GM12878 (cell line): ENCODE results near the gene GJB4. TPM values are rescaled to one million over a fixed set of nuclear protein-coding genes. Genes with fewer than 3 reads are reported as not detected.
"Not testable (repeated sequence)": the region's sequence is repeated elsewhere in the genome, so short reads cannot be mapped to it uniquely, and the experiment has no call there.

Experiments used
- ATAC-seq: fragments of 200-7000 bp; cut with Tn5 transposase; 3 replicates; pipeline ENCODE4 v1.9.1; 2020; ENCODE audit warnings: mild to moderate bottlenecking, moderate library complexity
- BruUV-seq: library from RNA; stranded (reverse); fragments of 400-500 nt; replicated peaks from 2 replicates; lab custom pipeline; 2021; lab: Mats Ljungman, UMichigan
- CTCF ChIA-PET: fragments of 300-600 bp; sonication (Branson Sonifier 250); formaldehyde crosslinking; extraction: SDS; loops from one replicate; lab custom pipeline; 2021; ENCODE audit warnings: inconsistent platforms; lab: Yijun Ruan, JAX
- POLR2A ChIA-PET: fragments of 350-600 bp; formaldehyde crosslinking; extraction: SDS; loops from one replicate; lab custom pipeline; 2021; ENCODE audit warnings: inconsistent platforms; lab: Charles Lee
- RAD21 ChIA-PET: fragments of 300-600 bp; sonication (Branson Sonifier 250); formaldehyde crosslinking; loops from one replicate; lab custom pipeline; 2023; ENCODE audit warnings: antibody characterized with exemption; ENCODE audit not compliant: unreplicated experiment; lab: Charles Lee
- SMC1A ChIA-PET: fragments of 300-600 bp; sonication (Branson Sonifier 250); formaldehyde crosslinking; loops from one replicate; lab custom pipeline; 2023; ENCODE audit not compliant: unreplicated experiment, uncharacterized antibody; lab: Charles Lee
- DNase-seq: peaks from one replicate; pipeline ENCODE4 v3.0.0-alpha.2; 2011; ENCODE audit warnings: low read depth, low spot score
- FAIRE-seq: peaks from 3 replicates; lab custom pipeline; 2011; peaks lifted over from hg19 to GRCh38; lab: Jason Lieb, UNC
- H2AFZ ChIP-seq: 2 replicates; pipeline ENCODE4 v1.6.0; 2011; ENCODE audit warnings: low read depth, low read length, control low read depth; ENCODE audit not compliant: control insufficient read depth
- H3K27ac ChIP-seq: 2 replicates; pipeline ENCODE4 v1.5.1; 2011; ENCODE audit warnings: control low read depth; ENCODE audit not compliant: control insufficient read depth, insufficient read depth
- H3K27me3 ChIP-seq, 2 experiments: replicated peaks in 1 of 2; 2 replicates each; pipeline versions ENCODE4 v1.6.0 to v1.6.1; 2011; ENCODE audit warnings: low read length in 1 of 2; ENCODE audit not compliant: control insufficient read depth in 2 of 2, insufficient read depth in 2 of 2
- H3K36me3 ChIP-seq, 2 experiments: 2 replicates each; pipeline ENCODE4 v1.5.1; 2011; ENCODE audit warnings: low read length in 1 of 2; ENCODE audit not compliant: control insufficient read depth in 2 of 2, insufficient read depth in 2 of 2
- H3K4me1 ChIP-seq: 2 replicates; pipeline ENCODE4 v1.6.1; 2011; ENCODE audit warnings: mild to moderate bottlenecking, low read length, moderate library complexity, mixed read lengths; ENCODE audit not compliant: control insufficient read depth, insufficient read depth
- H3K4me2 ChIP-seq: 2 replicates; pipeline ENCODE4 v1.6.0; 2011; ENCODE audit warnings: control low read depth; ENCODE audit not compliant: control insufficient read depth, insufficient read depth
- H3K4me3 ChIP-seq: fragments of 200-600 bp; sonication (generic); 2 replicates; pipeline ENCODE4 v1.5.1; 2016
- H3K79me2 ChIP-seq: 2 replicates; pipeline ENCODE4 v1.6.0; 2011; ENCODE audit warnings: low read length; ENCODE audit not compliant: control insufficient read depth, insufficient read depth
- H3K9ac ChIP-seq: 2 replicates; pipeline ENCODE4 v1.8.0; 2011; ENCODE audit warnings: low read length, control low read depth, mixed read lengths; ENCODE audit not compliant: control insufficient read depth, insufficient read depth
- H3K9me3 ChIP-seq: replicated peaks from 3 replicates; pipeline ENCODE4 v1.5.1; 2011; ENCODE audit warnings: mild to moderate bottlenecking, low read length; ENCODE audit not compliant: control insufficient read depth, insufficient read depth
- H4K20me1 ChIP-seq: 2 replicates; pipeline ENCODE4 v1.6.0; 2011; ENCODE audit not compliant: control insufficient read depth, insufficient read depth
- CEBPZ ChIP-seq: fragments of 150-350 bp; IDR thresholded peaks from 2 replicates; pipeline ENCODE4 v1.6.1; 2016; ENCODE audit warnings: low read depth, low read length
- JUND ChIP-seq: IDR thresholded peaks from 2 replicates; pipeline ENCODE4 v1.6.1; 2012; ENCODE audit warnings: low read depth, mild to moderate bottlenecking, low read length, improper control_type of control experiment, moderate library complexity
- MXI1 ChIP-seq: fragments of 150-350 bp; IDR thresholded peaks from 2 replicates; pipeline ENCODE4 v1.6.1; 2011; ENCODE audit warnings: low read depth, mild to moderate bottlenecking, inconsistent platforms, low read length, improper control_type of control experiment
- NR2F1 ChIP-seq: fragments of 450-650 bp; conservative IDR thresholded peaks from 2 replicates; pipeline ENCODE4 v1.6.1; 2017; ENCODE audit warnings: mild to moderate bottlenecking
- PAX5 ChIP-seq: IDR thresholded peaks from 2 replicates; pipeline ENCODE4 v1.6.1; 2011; ENCODE audit warnings: low read depth, low read length, borderline replicate concordance
- SRF ChIP-seq, 2 experiments: IDR thresholded peaks; 2 replicates each; pipeline ENCODE4 v1.6.1; 2011; ENCODE audit warnings: low read depth in 2 of 2, low read length in 2 of 2, mild to moderate bottlenecking in 1 of 2, moderate library complexity in 1 of 2
- STAT3 ChIP-seq: IDR thresholded peaks from 2 replicates; pipeline ENCODE4 v1.6.1; 2011; ENCODE audit warnings: low read depth, low read length, improper control_type of control experiment
- ZBTB33 ChIP-seq: fragments of 450-650 bp; IDR thresholded peaks from 2 replicates; pipeline ENCODE4 v1.6.1; 2017; ENCODE audit warnings: mild to moderate bottlenecking
- WGBS: methylation state at CpG from one replicate; pipeline ENCODE4 v1.1.6; 2016; ENCODE audit warnings: low lambda C conversion rate; ENCODE audit not compliant: insufficient replicate concordance, insufficient coverage; ENCODE audit errors: missing lambda C conversion rate; 5-methylcytosine and 5-hydroxymethylcytosine counted together
- in situ Hi-C: fragments of 300-500 bp; cut with MboI; formaldehyde crosslinking; loops from 9 replicates; pipeline ENCODE4 v1.14.3; 2018; ENCODE audit warnings: mixed read lengths
- intact Hi-C: fragments of 100-400 bp; cut with micrococcal nuclease; formaldehyde crosslinking; loops from one replicate; pipeline ENCODE4 v1.14.2; 2022; ENCODE audit not compliant: unreplicated experiment
- polyA plus RNA-seq, 11 experiments: library from polyadenylated mRNA; depleted of rRNA in 4 of 11; unstranded in 6 of 11; stranded (reverse) in 5 of 11; fragments of >200 nt; fragmentation: Nextera tagmentation in 4 of 11; fragmentation: Illumina TruSeq in 1 of 11; extraction: Ambion mirVana in 4 of 11; extraction: Trizol in 1 of 11; gene quantifications; 1 replicate in 1 of 11; 2 replicates in 10 of 11; pipeline versions ENCODE4 v1.2.1 to v1.2.3, GENCODE V29; 2011 to 2016; ENCODE audit warnings: inconsistent platforms in 2 of 11, missing spikeins in 2 of 11, low read depth in 1 of 11
- total RNA-seq, 4 experiments: library from RNA; depleted of rRNA in 3 of 4; stranded (reverse); fragments of >200 nt in 3 of 4; fragmentation: Illumina TruSeq in 1 of 4; extraction: Trizol in 1 of 4; gene quantifications; 2 replicates each; pipeline versions ENCODE4 v1.2.1 to v1.2.3, GENCODE V29; 2013 to 2021

GJB4 gene
- total and polyA plus RNA-seq, 10 of the 15 experiments (the other 5 are each of a cell fraction or from before 2014, with no cell fraction given): not detected

GRCh38 chr1:34736692-34737091 lies 22.8 kb upstream of the GJB4 start:
- ChIA-PET SMC1A (no interaction called here), CTCF (interaction anchor here (0.5 kb wide), 1 partner anchor 1103 kb away, joined by 3 read pairs; no protein-coding TSS in a partner anchor), RAD21 (no interaction called here), POLR2A (no interaction called here)
- BruUV-seq: no TSS peak
- FAIRE-seq (no peak), ATAC-seq (no peak), DNase-seq (no peak)
- H3K9ac ChIP-seq: no peak overlapping the region
- no peak overlapping the region for H2AFZ ChIP-seq
- no peak overlapping the region for H3K4me3 ChIP-seq
- H3K27me3 ChIP-seq: peaks cover 0 to 2% of the 10 kb centered on the region in 2 experiments; a peak in 3 of 4 replicates
- no peaks in the 10 kb centered on the region for H4K20me1 ChIP-seq
- intact Hi-C loops (no loop called here), in situ Hi-C loops (no loop called here)
- H3K4me2 ChIP-seq: no peak overlapping the region
- H3K9me3 ChIP-seq: no peaks in the 10 kb centered on the region
- no peak for TF ChIP-seq MXI1
- TF ChIP-seq JUND: no peak
- no peak for TF ChIP-seq PAX5
- TF ChIP-seq STAT3: no peak
- TF ChIP-seq SRF (IDR thresholded peaks at IDR 0.05; ENCODE audit: low read depth in 2 of 2, low read length in 2 of 2): no peak
- TF ChIP-seq ZBTB33: no peak
- TF ChIP-seq NR2F1: no peak
- no peak for TF ChIP-seq CEBPZ
- H3K4me1 ChIP-seq: no peaks in the 10 kb centered on the region
- no peaks in the 10 kb centered on the region for H3K36me3 ChIP-seq
- no peaks in the 10 kb centered on the region for H3K79me2 ChIP-seq
- 35% methylated on average over 10 of the region's 10 CpGs for WGBS
- no peak overlapping the region for H3K27ac ChIP-seq

GRCh38 chr1:34737236-34737635 lies 22.3 kb upstream of the GJB4 start:
- POLR2A ChIA-PET, H3K4me2 ChIP-seq, H2AFZ ChIP-seq, intact Hi-C loops, H3K9ac ChIP-seq, FAIRE-seq, DNase-seq, H3K4me1 ChIP-seq, H3K36me3 ChIP-seq, RAD21 ChIA-PET, H4K20me1 ChIP-seq, ATAC-seq, H3K4me3 ChIP-seq, H3K79me2 ChIP-seq, H3K27ac ChIP-seq, BruUV-seq, in situ Hi-C loops, H3K27me3 ChIP-seq, H3K9me3 ChIP-seq, SMC1A ChIA-PET: not testable (repeated sequence)
- CTCF ChIA-PET: interaction anchor here (0.5 kb wide), 1 partner anchor 1104 kb away, joined by 3 read pairs; no protein-coding TSS in a partner anchor
- 39% methylated on average over 12 of the region's 12 CpGs for WGBS
